Astrocyte of the hippocampus (primary cell): ENCODE results near the gene CHST11.
"Not testable (repeated sequence)": the region's sequence is repeated elsewhere in the genome, so short reads cannot be mapped to it uniquely, and the experiment has no call there.

Experiments
- DNase-seq: peaks from one replicate; pipeline ENCODE4 v3.0.0; 2011; ENCODE audit warnings: low read depth, low spot score

The CHST11 gene

GRCh38 chr12:104737791-104738301 lies 281.1 kb downstream of the CHST11 start:
- DNase-seq, result no peak

- DNase-seq, result no peak
Measured at GRCh38 chr12:104738331-104738730, 281.6 kb downstream of the CHST11 start.

GRCh38 chr12:104738776-104739642 lies 282.3 kb downstream of the CHST11 start:
- no peak for DNase-seq

GRCh38 chr12:104740668-104741067 lies 283.9 kb downstream of the CHST11 start:
- no peak for DNase-seq

GRCh38 chr12:104741077-104741476 lies 284.3 kb downstream of the CHST11 start:
- no peak for DNase-seq

GRCh38 chr12:104741497-104742367 lies 285.0 kb downstream of the CHST11 start:
- no peak for DNase-seq

- DNase-seq, result peak; percentile 44
Measured at GRCh38 chr12:104742551-104743201, 285.9 kb downstream of the CHST11 start.

GRCh38 chr12:104743202-104743580 lies 286.4 kb downstream of the CHST11 start:
- DNase-seq, result no peak

- not testable (repeated sequence) for DNase-seq
Measured at GRCh38 chr12:104743753-104744548, 287.2 kb downstream of the CHST11 start.

- no peak for DNase-seq
Measured at GRCh38 chr12:104746467-104747088, 289.8 kb downstream of the CHST11 start.

GRCh38 chr12:104747330-104747729 lies 290.6 kb downstream of the CHST11 start:
- DNase-seq, result no peak

GRCh38 chr12:104747955-104748354 lies 291.2 kb downstream of the CHST11 start:
- no peak for DNase-seq

- no peak for DNase-seq
Measured at GRCh38 chr12:104748356-104748755, 291.6 kb downstream of the CHST11 start.

- DNase-seq, result peak; percentile 16
Measured at GRCh38 chr12:104748790-104749189, 292.0 kb downstream of the CHST11 start.

GRCh38 chr12:104749545-104749944 lies 292.8 kb downstream of the CHST11 start:
- no peak for DNase-seq

GRCh38 chr12:104750061-104750460 lies 293.3 kb downstream of the CHST11 start:
- DNase-seq, result peak; percentile 56

GRCh38 chr12:104751120-104751519 lies 294.4 kb downstream of the CHST11 start:
- no peak for DNase-seq

GRCh38 chr12:104751594-104751993 lies 294.8 kb downstream of the CHST11 start:
- no peak for DNase-seq

- DNase-seq, result no peak
Measured at GRCh38 chr12:104752016-104752415, 295.3 kb downstream of the CHST11 start.

GRCh38 chr12:104752881-104753280 lies 296.1 kb downstream of the CHST11 start:
- DNase-seq, result no peak

GRCh38 chr12:104756901-104757300 lies 300.2 kb downstream of the CHST11 start:
- DNase-seq, result no peak
